Kidney (tissue), 14 donors: ENCODE results near the gene ZNF224. TPM values are rescaled to one million over a fixed set of nuclear protein-coding genes. Genes with fewer than 3 reads are reported as not detected.
A peak's percentile ranks its signal among the peaks of the same experiment; 100 is the strongest.

ENCODE experiments used
- DNase-seq, 5 donors: peaks; one replicate each; pipeline ENCODE4 v3.0.0-alpha.2; 2013 to 2020
- FAIRE-seq: peaks from 2 replicates; lab custom pipeline; 2012; peaks lifted over from hg19 to GRCh38; lab: Jason Lieb, UNC
- H3K27ac ChIP-seq, 2 donors: one replicate each; pipeline ENCODE4 v1.7.0; 2013; ENCODE audit warnings: low read depth in 2 of 2, low read length in 2 of 2, inconsistent platforms in 1 of 2
- H3K27me3 ChIP-seq: one replicate; pipeline ENCODE4 v1.7.1; 2013; ENCODE audit warnings: low read length, inconsistent platforms; ENCODE audit not compliant: control insufficient read depth, insufficient read depth
- H3K36me3 ChIP-seq, 3 donors: one replicate each; pipeline versions ENCODE4 v1.7.0 to v1.7.1; 2013; ENCODE audit warnings: low read length in 3 of 3, control low read depth in 1 of 3, inconsistent platforms in 1 of 3; ENCODE audit not compliant: insufficient read depth in 3 of 3, control insufficient read depth in 2 of 3
- H3K4me1 ChIP-seq, 3 donors: one replicate each; pipeline versions ENCODE4 v1.7.0 to v1.7.1; 2013; ENCODE audit warnings: low read length in 3 of 3, inconsistent platforms in 1 of 3, low read depth in 1 of 3; ENCODE audit not compliant: control insufficient read depth in 2 of 3, insufficient read depth in 2 of 3
- H3K4me3 ChIP-seq, 3 donors: one replicate each; pipeline versions ENCODE4 v1.7.0 to v1.8.1; 2013; ENCODE audit warnings: low read length in 3 of 3, control low read depth in 1 of 3, inconsistent platforms in 1 of 3
- H3K9ac ChIP-seq, 3 donors: one replicate each; pipeline versions ENCODE4 v1.7.0 to v1.7.1; 2013; ENCODE audit warnings: low read length in 3 of 3, control low read depth in 1 of 3, inconsistent platforms in 1 of 3
- H3K9me3 ChIP-seq, 3 donors: one replicate each; pipeline versions ENCODE4 v1.7.0 to v1.7.1; 2013; ENCODE audit warnings: low read length in 3 of 3, control low read depth in 1 of 3, inconsistent platforms in 1 of 3; ENCODE audit not compliant: control insufficient read depth in 2 of 3, insufficient read depth in 1 of 3
- CTCF ChIP-seq: IDR thresholded peaks from 3 replicates; pipeline ENCODE4 v1.5.1; 2012; ENCODE audit warnings: mild to moderate bottlenecking, moderate library complexity, borderline replicate concordance; ENCODE audit not compliant: insufficient read depth; ENCODE audit errors: extremely low read depth
- intact Hi-C: fragments of 100-400 bp; cut with DNase I; formaldehyde crosslinking; loops from one replicate; pipeline ENCODE4 v1.11.1; 2022
- polyA plus RNA-seq: library from polyadenylated mRNA; stranded (reverse); fragments of 350-450 nt; fragmentation: Illumina TruSeq; extraction: RNeasy Lipid Tissue Mini Kit (QIAGEN cat#74804); gene quantifications from one replicate; pipeline ENCODE4 v1.2.3, GENCODE V29; 2014; ENCODE audit warnings: low read depth, low replicate concordance; ENCODE audit not compliant: insufficient read depth
- total RNA-seq: library from RNA; stranded (reverse); fragmentation: NEBNext Ultra II Directional; extraction: Animal tissue kit (Norgen Biotek cat#: 25700); gene quantifications from one replicate; pipeline ENCODE4 v1.2.1, GENCODE V29; 2021
- donor health status: control.
- donor health status: control.
- donor health status: control.
- donor health status: control.
- donor health status: control.
- donor health status: DM: yes; HTN: yes; CAD: no.
- donor health status: Normal renal cell carcinoma (clear cell type).

ZNF224 gene
- total and polyA plus RNA-seq, 2 donors from 2014 or later, result 7.8 to 34.0 TPM

- FAIRE-seq (no peak), DNase-seq (peak; percentile 90 to 97 (median 94))
- peaks cover 0 to 5% (median 0%) of the 10 kb centered on the region in 3 donors for H3K4me1 ChIP-seq
- intact Hi-C loops, result no loop called here
- no peak for TF ChIP-seq CTCF
- no peaks in the 10 kb centered on the region for H3K27me3 ChIP-seq
- peak within 1 kb of the TSS; percentile 93 to 99 (median 97) for H3K4me3 ChIP-seq
- peaks cover 0 to 4% (median under 1%) of the 10 kb centered on the region in 3 donors for H3K36me3 ChIP-seq
- H3K9me3 ChIP-seq, result peaks cover 0 to 16% (median 0%) of the 10 kb centered on the region in 3 donors
- peak within 1 kb of the TSS in 1 of 2 donors; percentile 26 for H3K27ac ChIP-seq
- H3K9ac ChIP-seq, result peak within 1 kb of the TSS; percentile 62 to 99 (median 71)
These were observed 22.2 kb upstream of the ZNF224 start, which contains the start of gene ZNF284 for GRCh38 chr19:44071824-44072542. Gene ZNF284, plus strand, starts transcription at chr19:44072159. Its CDS starts 4,231 bp downstream, at chr19:44076390.

- Histone ChIP-seq H3K27ac (no peak overlapping the region), H3K4me1 (peaks cover 0 to 5% (median 0%) of the 10 kb centered on the region in 3 donors), H3K4me3 (peak overlapping the region; percentile 93 to 99 (median 97)), H3K36me3 (peaks cover 0 to 3% (median 0%) of the 10 kb centered on the region in 3 donors), H3K27me3 (no peaks in the 10 kb centered on the region), H3K9me3 (peaks cover 0 to 10% (median 0%) of the 10 kb centered on the region in 3 donors), H3K9ac (peak overlapping the region; percentile 62 to 99 (median 71))
- intact Hi-C loops, result no loop called here
- no peak for FAIRE-seq
- no peak for TF ChIP-seq CTCF
- DNase-seq, result peak in 3 of 5 donors; percentile 3 to 29 (median 14)
These were observed 21.4 kb upstream of the ZNF224 start for GRCh38 chr19:44072543-44073401.

- no peak for FAIRE-seq
These were observed 17.8 kb upstream of the ZNF224 start for GRCh38 chr19:44076325-44076724.

More at GRCh38 chr19:44076325-44076724, 17.8 kb upstream of the ZNF224 start:
- TF ChIP-seq CTCF, result no peak
- intact Hi-C loops, result no loop called here
- H3K9ac ChIP-seq, result no peak overlapping the region
- DNase-seq, result no peak
- no peaks in the 10 kb centered on the region for H3K9me3 ChIP-seq
- H3K27ac ChIP-seq, result no peak overlapping the region
- no peaks in the 10 kb centered on the region for H3K27me3 ChIP-seq
- H3K36me3 ChIP-seq, result peaks cover 3 to 6% (median 3%) of the 10 kb centered on the region in 3 donors
- H3K4me3 ChIP-seq, result no peak overlapping the region
- H3K4me1 ChIP-seq, result peaks cover 0 to 4% (median 0%) of the 10 kb centered on the region in 3 donors
